K562 (cell line): ENCODE data around the gene GGTLC2. TPM values are rescaled to one million over a fixed set of nuclear protein-coding genes. Genes with fewer than 3 reads are reported as not detected.

Source experiments
- ATAC-seq: fragments of 200-7000 bp; cut with Tn5 transposase; 3 replicates; pipeline ENCODE4 v1.9.1; 2020; ENCODE audit warnings: moderate library complexity
- BruUV-seq: library from RNA; stranded (reverse); fragments of 400-500 nt; replicated peaks from 2 replicates; lab custom pipeline; 2021; lab: Mats Ljungman, UMichigan
- CTCF ChIA-PET: fragments of 300-600 bp; formaldehyde crosslinking; extraction: SDS; loops from one replicate; lab custom pipeline; 2021; ENCODE audit warnings: low intra/inter-chr PET ratio; lab: Yijun Ruan, JAX
- POLR2A ChIA-PET: fragments of 300-600, 350-650 bp; sonication (Branson Sonifier 250); formaldehyde crosslinking; extraction: SDS; loops from one replicate; lab custom pipeline; 2021; ENCODE audit warnings: antibody characterized with exemption, inconsistent platforms; lab: Yijun Ruan, JAX
- DNase-seq, 4 experiments: peaks; one replicate each; pipeline versions ENCODE4 v3.0.0 to v3.0.0-alpha.2; 2011 to 2018; ENCODE audit warnings: low spot score in 3 of 4, mixed read lengths in 3 of 4; ENCODE audit errors: extremely low read depth in 1 of 4
- FAIRE-seq: peaks from 2 replicates; lab custom pipeline; 2011; peaks lifted over from hg19 to GRCh38; lab: Jason Lieb, UNC
- H2AFZ ChIP-seq: 2 replicates; pipeline ENCODE4 v1.6.0; 2011; ENCODE audit warnings: low read depth, low read length, control low read depth, inconsistent platforms
- H3K27ac ChIP-seq: fragments of 200-600 bp; 3 replicates; pipeline ENCODE4 v1.8.0; 2011; ENCODE audit warnings: low read depth, mild to moderate bottlenecking, control low read depth, inconsistent platforms, low read length, moderate library complexity, mixed read lengths; ENCODE audit errors: extremely low read depth
- H3K27me3 ChIP-seq, 2 experiments: fragments of 300-600 bp in 1 of 2; 2 replicates in 1 of 2; 3 replicates in 1 of 2; pipeline versions ENCODE4 v1.6.0 to v1.8.0; 2011; ENCODE audit warnings: inconsistent platforms in 2 of 2, low read length in 2 of 2, mild to moderate bottlenecking in 1 of 2, mixed read lengths in 1 of 2, moderate library complexity in 1 of 2; ENCODE audit not compliant: control insufficient read depth in 2 of 2, insufficient read depth in 2 of 2
- H3K36me3 ChIP-seq: fragments of 300-600 bp; 3 replicates; pipeline ENCODE4 v1.8.0; 2011; ENCODE audit warnings: mild to moderate bottlenecking, low read length, inconsistent platforms; ENCODE audit not compliant: control insufficient read depth, insufficient read depth
- H3K4me1 ChIP-seq, 2 experiments: fragments of 200-600 bp in 1 of 2; replicated peaks in 1 of 2; 2 replicates in 1 of 2; 3 replicates in 1 of 2; pipeline versions ENCODE4 v1.5.1 to v1.8.0; 2011; ENCODE audit warnings: inconsistent platforms in 2 of 2, low read length in 2 of 2, mild to moderate bottlenecking in 1 of 2, mixed read lengths in 1 of 2, moderate library complexity in 1 of 2; ENCODE audit not compliant: control insufficient read depth in 2 of 2, insufficient read depth in 2 of 2
- H3K4me2 ChIP-seq: 2 replicates; pipeline ENCODE4 v1.6.1; 2011; ENCODE audit warnings: low read length, control low read depth, inconsistent platforms, mixed read lengths; ENCODE audit not compliant: insufficient read depth
- H3K4me3 ChIP-seq: fragments of 200-600 bp; sonication (generic), shearing (Covaris generic); 2 replicates; pipeline ENCODE4 v1.5.1; 2016; ENCODE audit warnings: control low read depth, inconsistent platforms
- H3K79me2 ChIP-seq: fragments of 200-600 bp; 3 replicates; pipeline ENCODE4 v1.8.0; 2011; ENCODE audit warnings: low read length, inconsistent platforms; ENCODE audit not compliant: control insufficient read depth, insufficient read depth
- H3K9ac ChIP-seq, 2 experiments: 2 replicates each; pipeline versions ENCODE4 v1.6.0 to v1.6.1; 2011; ENCODE audit warnings: low read depth in 2 of 2, low read length in 2 of 2, control low read depth in 1 of 2, inconsistent platforms in 1 of 2, mild to moderate bottlenecking in 1 of 2, mixed read lengths in 1 of 2; ENCODE audit not compliant: insufficient read depth in 1 of 2
- H3K9me1 ChIP-seq: one replicate; pipeline ENCODE4 v1.6.0; 2011; ENCODE audit warnings: inconsistent platforms, mild to moderate bottlenecking, low read length, moderate library complexity; ENCODE audit not compliant: control insufficient read depth, insufficient read depth
- H3K9me3 ChIP-seq: replicated peaks from 2 replicates; pipeline ENCODE4 v1.5.1; 2011; ENCODE audit warnings: low read depth, low read length, inconsistent platforms; ENCODE audit not compliant: control insufficient read depth, insufficient read depth
- H4K20me1 ChIP-seq: replicated peaks from 2 replicates; pipeline ENCODE4 v1.6.1; 2011; ENCODE audit warnings: low read length, inconsistent platforms, mixed read lengths; ENCODE audit not compliant: control insufficient read depth, insufficient read depth
- MYNN ChIP-seq, 2 experiments: sonication (generic); formaldehyde crosslinking in 1 of 2; IDR thresholded peaks; 2 replicates each; pipeline versions ENCODE4 v1.5.0 to v1.6.1; 2016 to 2020; ENCODE audit warnings: antibody characterized with exemption in 1 of 2, missing genetic modification reagents in 1 of 2
- USF2 ChIP-seq: sonication (generic); formaldehyde crosslinking; IDR thresholded peaks from 2 replicates; pipeline ENCODE4 v1.5.0; 2020; ENCODE audit warnings: missing genetic modification reagents
- ZC3H4 ChIP-seq: sonication (generic); formaldehyde crosslinking; IDR thresholded peaks from 2 replicates; pipeline ENCODE4 v1.9.0; 2021; ENCODE audit warnings: missing genetic modification reagents, borderline replicate concordance
- ZNF184 ChIP-seq: sonication (generic); formaldehyde crosslinking; IDR thresholded peaks from 2 replicates; pipeline ENCODE4 v1.5.0; 2020; ENCODE audit warnings: missing genetic modification reagents
- ZNF639 ChIP-seq, 2 experiments: fragments of 200-800 bp in 1 of 2; sonication (Bioruptor generic) in 1 of 2; sonication (generic) in 1 of 2; formaldehyde crosslinking in 1 of 2; IDR thresholded peaks in 1 of 2; conservative IDR thresholded peaks in 1 of 2; 2 replicates each; pipeline versions ENCODE4 v1.5.0 to v1.6.1; 2016 to 2020; ENCODE audit warnings: missing compliant biosample characterization in 1 of 2, missing genetic modification characterization in 1 of 2, missing genetic modification reagents in 1 of 2
- WGBS: fragments of 100-300 bp; shearing (Covaris generic); methylation state at CpG from one replicate; pipeline ENCODE4 v1.1.6; 2016; ENCODE audit warnings: low coverage, mixed read lengths; ENCODE audit not compliant: insufficient coverage; ENCODE audit errors: missing lambda C conversion rate; 5-methylcytosine and 5-hydroxymethylcytosine counted together
- in situ Hi-C: fragments of 300-500 bp; cut with MboI; formaldehyde crosslinking; loops from 4 replicates; pipeline ENCODE4 v1.15.0; 2018; ENCODE audit warnings: inconsistent platforms, mixed read lengths
- intact Hi-C: fragments of 100-400 bp; cut with micrococcal nuclease; formaldehyde crosslinking; loops from 2 replicates; pipeline ENCODE4 v1.14.2; 2022
- polyA plus RNA-seq, 8 experiments: library from polyadenylated mRNA; depleted of rRNA in 4 of 8; stranded (reverse) in 5 of 8; unstranded in 3 of 8; fragments of >200 nt; fragmentation: Nextera tagmentation in 2 of 8; fragmentation: Illumina TruSeq in 1 of 8; extraction: Ambion mirVana in 2 of 8; extraction: Trizol in 1 of 8; gene quantifications; 2 replicates each; pipeline versions ENCODE4 v1.2.1 to v1.2.3, GENCODE V29; 2011 to 2014; ENCODE audit warnings: inconsistent platforms in 1 of 8, missing spikeins in 1 of 8
- total RNA-seq, 7 experiments: library from RNA; depleted of rRNA in 6 of 7; stranded (reverse); fragments of >200 nt in 6 of 7; fragmentation: Illumina TruSeq in 2 of 7; extraction: Trizol in 2 of 7; gene quantifications; 2 replicates each; pipeline versions ENCODE4 v1.2.1 to v1.2.3, GENCODE V29; 2011 to 2021; ENCODE audit warnings: low replicate concordance in 1 of 7

Gene GGTLC2
- total and polyA plus RNA-seq, 9 of the 15 experiments (the other 6 are each of a cell fraction or from before 2014, with no cell fraction given) = not detected

- H3K4me2 ChIP-seq = no peak overlapping the region
- peaks cover 14% of the 10 kb centered on the region for H4K20me1 ChIP-seq
- DNase-seq (peak in 1 of 4 experiments; percentile 22), ATAC-seq (peak; percentile 15; the same call in 2 of the 3 replicates), FAIRE-seq (no peak)
- peaks cover 40 to 44% of the 10 kb centered on the region in 2 experiments for H3K27me3 ChIP-seq
- 2% methylated on average over 5 of the region's 5 CpGs for WGBS
- ChIA-PET CTCF (interaction anchor here (0.7 kb wide), 1 partner anchor 8 kb away, joined by 4 read pairs; no protein-coding TSS in a partner anchor), POLR2A (interaction anchor here (0.8 to 4.3 kb wide), 4 partner anchors 10 to 22 kb away, joined by 3 to 23 read pairs (median 5); no protein-coding TSS in a partner anchor)
- H3K9me1 ChIP-seq = no peaks in the 10 kb centered on the region
- no peaks in the 10 kb centered on the region for H3K79me2 ChIP-seq
- intact Hi-C loops = loop anchor here (10.0 kb wide), 1 partner anchor 64 kb away; no protein-coding TSS in a partner anchor
- H2AFZ ChIP-seq = no peak overlapping the region
- no peak overlapping the region for H3K4me3 ChIP-seq
- no TSS peak for BruUV-seq
- no peak overlapping the region for H3K27ac ChIP-seq
- H3K4me1 ChIP-seq = no peaks in the 10 kb centered on the region
- TF ChIP-seq MYNN (IDR thresholded peaks at IDR 0.05) (no peak), MYNN (CRISPR knock-in tag; IDR thresholded peaks at IDR 0.05) (peak; percentile 37; the same call in 1 of the 2 replicates), ZC3H4 (CRISPR knock-in tag) (no peak), ZNF639 (CRISPR knock-in tag; conservative IDR thresholded peaks at IDR 0.05 in 1 of 2, IDR thresholded peaks at IDR 0.05 in 1 of 2) (peak in 1 of 2 experiments; percentile 80; a peak in 1 of 4 replicates), ZNF184 (peak; percentile 72; the same call in 1 of the 2 replicates), USF2 (CRISPR knock-in tag) (peak; percentile 30; the same call in 1 of the 2 replicates)
- H3K36me3 ChIP-seq = no peaks in the 10 kb centered on the region
- no peak overlapping the region for H3K9ac ChIP-seq
- in situ Hi-C loops = no loop called here
- H3K9me3 ChIP-seq = no peaks in the 10 kb centered on the region
Measured at GRCh38 chr22:22609291-22609690, 35.1 kb upstream of the GGTLC2 start.
